H9 (cell line): ENCODE data around the gene NFYB. TPM values are rescaled to one million over a fixed set of nuclear protein-coding genes. Genes with fewer than 3 reads are reported as not detected.

Experiments used
- DNase-seq: peaks from one replicate; pipeline ENCODE4 v3.0.0-alpha.2; 2017
- H2AFZ ChIP-seq: one replicate; pipeline ENCODE4 v1.6.1; 2013; ENCODE audit warnings: mild to moderate bottlenecking, low read length, control low read depth, moderate library complexity
- H2AK5ac ChIP-seq: 2 replicates; pipeline ENCODE4 v1.6.1; 2013; ENCODE audit warnings: low read length, control low read depth, mixed read lengths; ENCODE audit not compliant: insufficient read length
- H2BK120ac ChIP-seq: one replicate; pipeline ENCODE4 v1.6.1; 2013; ENCODE audit warnings: low read depth, mild to moderate bottlenecking, low read length, control low read depth, inconsistent platforms; ENCODE audit not compliant: poor library complexity, severe bottlenecking
- H2BK12ac ChIP-seq: 2 replicates; pipeline ENCODE4 v1.6.1; 2013; ENCODE audit warnings: low read length, control low read depth, mixed read lengths, low read depth; ENCODE audit not compliant: insufficient read length
- H2BK15ac ChIP-seq: 2 replicates; pipeline ENCODE4 v1.6.1; 2013; ENCODE audit warnings: low read depth, low read length, control low read depth
- H2BK20ac ChIP-seq: one replicate; pipeline ENCODE4 v1.6.1; 2013; ENCODE audit warnings: low read depth, mild to moderate bottlenecking, low read length, control low read depth, inconsistent platforms; ENCODE audit not compliant: poor library complexity, severe bottlenecking
- H2BK5ac ChIP-seq: 2 replicates; pipeline ENCODE4 v1.6.1; 2013; ENCODE audit warnings: low read length, control low read depth, mixed read lengths; ENCODE audit not compliant: insufficient read length
- H3K14ac ChIP-seq: 2 replicates; pipeline ENCODE4 v1.6.1; 2013; ENCODE audit warnings: low read length, control low read depth; ENCODE audit not compliant: insufficient read depth
- H3K18ac ChIP-seq: 2 replicates; pipeline ENCODE4 v1.6.1; 2013; ENCODE audit warnings: low read depth, mild to moderate bottlenecking, mixed read lengths, low read length, control low read depth; ENCODE audit not compliant: insufficient read length
- H3K23ac ChIP-seq: 2 replicates; pipeline ENCODE4 v1.6.1; 2013; ENCODE audit warnings: low read length, control low read depth, mixed read lengths, low read depth; ENCODE audit not compliant: insufficient read length
- H3K23me2 ChIP-seq: 2 replicates; pipeline ENCODE4 v1.6.1; 2013; ENCODE audit warnings: low read depth, mild to moderate bottlenecking, mixed read lengths, low read length, control low read depth; ENCODE audit not compliant: insufficient read length, poor library complexity, severe bottlenecking
- H3K27ac ChIP-seq: 2 replicates; pipeline ENCODE4 v1.5.1; 2013; ENCODE audit warnings: low read length, control low read depth, mixed read lengths, low read depth; ENCODE audit not compliant: insufficient read length
- H3K27me3 ChIP-seq: 2 replicates; pipeline ENCODE4 v1.6.1; 2013; ENCODE audit warnings: low read length, control low read depth, inconsistent platforms; ENCODE audit not compliant: insufficient read depth
- H3K4ac ChIP-seq: 2 replicates; pipeline ENCODE4 v1.6.1; 2013; ENCODE audit warnings: low read depth, mild to moderate bottlenecking, control low read depth, inconsistent platforms, low read length, moderate library complexity
- H3K4me1 ChIP-seq: 2 replicates; pipeline ENCODE4 v1.6.1; 2013; ENCODE audit warnings: low read length, control low read depth, inconsistent platforms; ENCODE audit not compliant: insufficient read depth
- H3K4me2 ChIP-seq: 2 replicates; pipeline ENCODE4 v1.6.1; 2013; ENCODE audit warnings: low read length, control low read depth, mixed read lengths; ENCODE audit not compliant: insufficient read length, insufficient read depth
- H3K56ac ChIP-seq: 2 replicates; pipeline ENCODE4 v1.6.1; 2013; ENCODE audit warnings: low read depth, mild to moderate bottlenecking, mixed read lengths, low read length, control low read depth; ENCODE audit not compliant: insufficient read length
- H3K79me1 ChIP-seq: 2 replicates; pipeline ENCODE4 v1.6.1; 2013; ENCODE audit warnings: low read depth, mild to moderate bottlenecking, moderate library complexity, low read length, control low read depth, inconsistent platforms; ENCODE audit not compliant: insufficient read depth, poor library complexity, severe bottlenecking
- H3K79me2 ChIP-seq: 2 replicates; pipeline ENCODE4 v1.6.1; 2013; ENCODE audit warnings: low read length, control low read depth, inconsistent platforms; ENCODE audit not compliant: insufficient read depth
- H3K9ac ChIP-seq: 2 replicates; pipeline ENCODE4 v1.6.1; 2013; ENCODE audit warnings: low read length, control low read depth, mixed read lengths; ENCODE audit not compliant: insufficient read length; ENCODE audit errors: extremely low read depth
- H3K9me3 ChIP-seq: one replicate; pipeline ENCODE4 v1.6.1; 2013; ENCODE audit warnings: low read depth, low read length, inconsistent platforms; ENCODE audit not compliant: control insufficient read depth
- H3T11ph ChIP-seq: one replicate; pipeline ENCODE4 v1.6.1; 2013; ENCODE audit warnings: mild to moderate bottlenecking, low read length, control low read depth, inconsistent platforms
- H4K20me1 ChIP-seq: one replicate; pipeline ENCODE4 v1.6.1; 2013; ENCODE audit not compliant: control insufficient read depth, insufficient read length, insufficient read depth
- H4K5ac ChIP-seq: 2 replicates; pipeline ENCODE4 v1.6.1; 2013; ENCODE audit warnings: low read depth, mild to moderate bottlenecking, mixed read lengths, low read length, control low read depth; ENCODE audit not compliant: insufficient read length
- H4K8ac ChIP-seq: replicated peaks from 2 replicates; pipeline ENCODE4 v1.6.1; 2013; ENCODE audit warnings: low read length, control low read depth, mixed read lengths, low read depth; ENCODE audit not compliant: insufficient read length
- H4K91ac ChIP-seq: 2 replicates; pipeline ENCODE4 v1.6.1; 2013; ENCODE audit warnings: low read depth, mild to moderate bottlenecking, moderate library complexity, mixed read lengths, low read length, control low read depth; ENCODE audit not compliant: insufficient read length
- H3K27ac Mint-ChIP-seq, 3 experiments: 2 replicates in 2 of 3; 3 replicates in 1 of 3; pipeline ENCODE4 v1.8.0; 2020 to 2021; ENCODE audit warnings: mixed read lengths in 3 of 3, mild to moderate bottlenecking in 1 of 3, moderate library complexity in 1 of 3
- H3K27me3 Mint-ChIP-seq: 2 replicates; pipeline ENCODE4 v1.8.0; 2021; ENCODE audit warnings: low read depth, mild to moderate bottlenecking, moderate library complexity, mixed read lengths
- H3K36me3 Mint-ChIP-seq, 3 experiments: 2 replicates in 2 of 3; 3 replicates in 1 of 3; pipeline ENCODE4 v1.8.0; 2020 to 2021; ENCODE audit warnings: low read depth in 3 of 3, mixed read lengths in 3 of 3; ENCODE audit not compliant: insufficient read depth in 1 of 3
- H3K4me1 Mint-ChIP-seq, 2 experiments: 2 replicates each; pipeline ENCODE4 v1.8.0; 2020; ENCODE audit warnings: mixed read lengths in 2 of 2
- H3K4me3 Mint-ChIP-seq, 2 experiments: 2 replicates in 1 of 2; 3 replicates in 1 of 2; pipeline ENCODE4 v1.8.0; 2020 to 2021; ENCODE audit warnings: mild to moderate bottlenecking in 2 of 2, mixed read lengths in 2 of 2, moderate library complexity in 1 of 2
- H3K9me3 Mint-ChIP-seq, 2 experiments: 2 replicates in 1 of 2; 3 replicates in 1 of 2; pipeline ENCODE4 v1.8.0; 2020; ENCODE audit warnings: mild to moderate bottlenecking in 2 of 2, mixed read lengths in 2 of 2, moderate library complexity in 1 of 2
- CTCF ChIP-seq: fragments of 200-600 bp; sonication (generic); conservative IDR thresholded peaks from 3 replicates; pipeline ENCODE4 v1.8.0; 2021; ENCODE audit warnings: antibody characterized with exemption, mild to moderate bottlenecking
- WGBS: extraction: QIAGEN DNeasy Blood & Tissue Kit; methylation state at CpG from one replicate; pipeline ENCODE4 v1.1.7; 2013; ENCODE audit warnings: missing lambda C conversion rate, low lambda C conversion rate, mixed read lengths; ENCODE audit not compliant: insufficient read length; ENCODE audit errors: extremely low coverage; 5-methylcytosine and 5-hydroxymethylcytosine counted together
- total RNA-seq: library from RNA; stranded (reverse); gene quantifications from 2 replicates; pipeline ENCODE4 v1.2.1, GENCODE V29; 2021

Gene NFYB
- total RNA-seq, 1 experiment from 2014 or later = 52.5 TPM

- no peak overlapping the region for H3K4me3 Mint-ChIP-seq
- H2AFZ ChIP-seq = no peak overlapping the region
Measured at GRCh38 chr12:104142543-104142942, 4.5 kb upstream of the NFYB start.

More at GRCh38 chr12:104142543-104142942, 4.5 kb upstream of the NFYB start:
- Histone ChIP-seq H3K9ac (no peak overlapping the region), H2BK20ac (no peak overlapping the region), H2BK120ac (no peak overlapping the region), H3K56ac (no peak overlapping the region), H2BK5ac (no peak overlapping the region), H4K8ac (no peak overlapping the region), H2AK5ac (no peak overlapping the region), H3K4me2 (no peak overlapping the region), H4K5ac (no peak overlapping the region), H3K23ac (no peak overlapping the region), H3K79me2 (no peaks in the 10 kb centered on the region), H3K27me3 (no peaks in the 10 kb centered on the region), H2BK15ac (no peak overlapping the region), H4K20me1 (no peaks in the 10 kb centered on the region), H3K18ac (no peak overlapping the region), H3K23me2 (no peaks in the 10 kb centered on the region), H4K91ac (no peak overlapping the region), H3K79me1 (no peaks in the 10 kb centered on the region), H2BK12ac (no peak overlapping the region), H3K4ac (no peak overlapping the region), H3K27ac (no peak overlapping the region), H3K14ac (no peak overlapping the region), H3T11ph (no peak overlapping the region), H3K9me3 (no peaks in the 10 kb centered on the region), H3K4me1 (no peaks in the 10 kb centered on the region; the same call in 1 of the 2 replicates)
- Mint-ChIP-seq H3K9me3 (no peaks in the 10 kb centered on the region; a peak in 1 of 5 replicates), H3K36me3 (no peaks in the 10 kb centered on the region), H3K27ac (no peak overlapping the region), H3K27me3 (peaks cover 19% of the 10 kb centered on the region), H3K4me1 (peaks cover 8 to 9% of the 10 kb centered on the region in 2 experiments)
- no peak for DNase-seq
- TF ChIP-seq CTCF = no peak
- WGBS = no CpG with 5 or more reads among the region's 2 CpGs
